Neutrophil (primary cell): ENCODE data around the gene SARS2.

ENCODE experiments used
- H3K27ac ChIP-seq: fragments of 200-600 bp; sonication (generic); 2 replicates; pipeline ENCODE4 v1.5.1; 2016; ENCODE audit warnings: mild to moderate bottlenecking, moderate library complexity
- H3K27me3 ChIP-seq: fragments of 200-600 bp; sonication (generic); 2 replicates; pipeline ENCODE4 v1.6.0; 2016; ENCODE audit warnings: mild to moderate bottlenecking
- H3K36me3 ChIP-seq: fragments of 200-600 bp; sonication (generic); 2 replicates; pipeline ENCODE4 v1.5.1; 2017
- H3K4me1 ChIP-seq, 2 experiments: fragments of 200-600 bp in 1 of 2; sonication (generic) in 1 of 2; 1 replicate in 1 of 2; 2 replicates in 1 of 2; pipeline versions ENCODE4 v1.5.1 to v1.6.1; 2013 to 2016; ENCODE audit warnings: low read depth in 1 of 2, low read length in 1 of 2, mild to moderate bottlenecking in 1 of 2, moderate library complexity in 1 of 2; ENCODE audit not compliant: control insufficient read depth in 1 of 2, insufficient read depth in 1 of 2
- H3K4me3 ChIP-seq, 2 experiments: fragments of 200-600 bp in 1 of 2; sonication (generic) in 1 of 2; 1 replicate in 1 of 2; 2 replicates in 1 of 2; pipeline ENCODE4 v1.5.1; 2013 to 2016; ENCODE audit warnings: low read depth in 1 of 2, low read length in 1 of 2, mild to moderate bottlenecking in 1 of 2, moderate library complexity in 1 of 2
- H3K9me3 ChIP-seq: fragments of 200-600 bp; sonication (generic); 2 replicates; pipeline ENCODE4 v1.5.1; 2016
- CTCF ChIP-seq: fragments of 200-600 bp; sonication (generic); IDR thresholded peaks from 2 replicates; pipeline ENCODE4 v1.5.1; 2016; ENCODE audit warnings: antibody characterized with exemption

SARS2 gene

DNA sequence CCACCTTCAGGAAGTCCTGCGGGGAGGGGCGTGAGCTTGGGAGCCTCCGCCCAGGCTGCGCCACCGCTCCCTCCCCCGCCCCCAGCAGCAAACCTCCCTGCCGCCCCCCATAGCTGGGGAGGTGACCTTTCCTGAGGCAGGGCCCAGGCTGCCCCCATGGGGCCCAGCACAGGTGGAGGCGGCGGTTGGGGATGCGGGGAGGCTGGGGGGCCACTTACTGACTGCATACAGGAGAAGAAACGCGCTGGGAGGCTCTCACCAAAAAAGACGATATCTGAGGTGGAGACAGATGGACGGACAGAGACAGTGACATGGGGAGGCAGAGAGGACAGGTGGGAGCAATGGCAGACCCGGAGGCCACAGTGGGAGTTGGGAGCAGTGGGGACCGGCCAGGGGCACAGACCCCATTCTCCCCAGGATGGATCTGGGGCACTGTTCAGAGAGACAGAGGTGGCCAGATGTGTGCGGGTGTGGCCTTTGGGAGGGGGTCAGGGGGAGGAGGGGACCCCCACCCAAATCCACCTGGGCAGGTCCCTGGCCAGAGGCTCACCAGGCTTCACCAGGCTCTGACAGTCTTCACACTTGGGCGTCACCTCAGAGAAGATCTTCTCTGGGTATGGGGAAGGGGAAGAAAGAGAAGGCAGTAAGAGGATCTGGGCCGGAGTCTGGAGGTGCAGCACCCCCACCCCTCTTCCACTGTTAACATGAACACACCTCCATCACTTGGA, 49.5 kb downstream of the SARS2 start:
- H3K4me1 ChIP-seq = peaks cover 22 to 25% of the 10 kb centered on the region in 2 experiments
- no peaks in the 10 kb centered on the region for H3K27me3 ChIP-seq
- no peaks in the 10 kb centered on the region for H3K9me3 ChIP-seq
- H3K4me3 ChIP-seq = no peak overlapping the region
- peaks cover 38% of the 10 kb centered on the region for H3K36me3 ChIP-seq
- no peak for TF ChIP-seq CTCF
- H3K27ac ChIP-seq = no peak overlapping the region

- H3K4me3 ChIP-seq = no peak overlapping the region
- H3K9me3 ChIP-seq = no peaks in the 10 kb centered on the region
- no peaks in the 10 kb centered on the region for H3K27me3 ChIP-seq
- H3K36me3 ChIP-seq = peaks cover 35% of the 10 kb centered on the region
- no peak overlapping the region for H3K27ac ChIP-seq
- TF ChIP-seq CTCF = no peak
- peaks cover 22 to 25% of the 10 kb centered on the region in 2 experiments for H3K4me1 ChIP-seq
These were observed 50.3 kb downstream of the SARS2 start for GRCh38 chr19:38880076-38880881.

- H3K27ac ChIP-seq = peak overlapping the region; percentile 94
- peaks cover 22 to 25% of the 10 kb centered on the region in 2 experiments for H3K4me1 ChIP-seq
- no peak overlapping the region for H3K4me3 ChIP-seq
- no peak for TF ChIP-seq CTCF
- H3K9me3 ChIP-seq = no peaks in the 10 kb centered on the region
- no peaks in the 10 kb centered on the region for H3K27me3 ChIP-seq
- H3K36me3 ChIP-seq = peaks cover 39% of the 10 kb centered on the region
These were observed 51.2 kb downstream of the SARS2 start for GRCh38 chr19:38879400-38879751.

DNA sequence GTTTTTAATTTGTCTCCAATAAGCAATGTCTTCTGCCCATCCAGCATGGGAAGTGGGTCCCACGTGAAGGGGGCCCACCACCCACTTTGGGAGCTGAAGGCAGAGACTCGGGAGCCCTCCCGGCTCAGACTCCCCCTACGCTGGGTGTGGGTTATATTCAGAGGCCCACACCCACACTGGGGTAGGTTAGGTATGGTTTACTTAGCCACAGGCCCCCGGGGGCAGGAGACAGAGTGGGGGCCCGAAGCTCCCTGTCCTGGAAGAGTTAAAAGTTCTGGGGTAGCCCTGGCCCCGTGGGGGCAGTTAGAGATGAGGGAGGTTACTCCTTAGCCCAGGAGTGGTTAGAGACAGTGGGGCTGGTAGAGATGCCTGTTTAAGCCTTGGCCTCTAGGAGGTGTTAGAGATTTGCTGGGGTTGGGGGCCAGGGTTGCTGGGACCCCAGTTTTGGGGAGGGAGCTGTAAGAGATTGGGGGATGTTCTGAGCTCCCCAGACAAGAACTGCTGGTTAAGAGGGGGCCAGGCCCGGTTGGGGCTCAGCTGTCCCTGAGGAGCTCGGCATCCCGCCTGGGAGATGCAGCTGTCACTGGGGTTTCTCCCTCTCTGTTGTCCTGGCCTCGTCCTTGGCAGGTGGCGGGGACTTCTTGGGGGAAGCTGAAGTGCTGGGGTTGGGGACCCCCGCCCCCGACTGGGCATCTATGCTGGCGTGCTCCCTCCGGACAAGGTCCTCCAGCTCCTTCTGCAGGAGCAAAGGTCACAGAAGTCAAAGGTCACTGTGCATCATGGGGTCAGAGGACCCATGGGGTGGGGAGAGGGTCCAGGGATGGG, 51.8 kb downstream of the SARS2 start:
- Histone ChIP-seq H3K4me3 (peak overlapping the region; percentile 68 to 79), H3K4me1 (peaks cover 22 to 25% of the 10 kb centered on the region in 2 experiments), H3K9me3 (no peaks in the 10 kb centered on the region), H3K36me3 (peaks cover 45% of the 10 kb centered on the region), H3K27ac (peak overlapping the region; percentile 94), H3K27me3 (no peaks in the 10 kb centered on the region)
- no peak for TF ChIP-seq CTCF

DNA sequence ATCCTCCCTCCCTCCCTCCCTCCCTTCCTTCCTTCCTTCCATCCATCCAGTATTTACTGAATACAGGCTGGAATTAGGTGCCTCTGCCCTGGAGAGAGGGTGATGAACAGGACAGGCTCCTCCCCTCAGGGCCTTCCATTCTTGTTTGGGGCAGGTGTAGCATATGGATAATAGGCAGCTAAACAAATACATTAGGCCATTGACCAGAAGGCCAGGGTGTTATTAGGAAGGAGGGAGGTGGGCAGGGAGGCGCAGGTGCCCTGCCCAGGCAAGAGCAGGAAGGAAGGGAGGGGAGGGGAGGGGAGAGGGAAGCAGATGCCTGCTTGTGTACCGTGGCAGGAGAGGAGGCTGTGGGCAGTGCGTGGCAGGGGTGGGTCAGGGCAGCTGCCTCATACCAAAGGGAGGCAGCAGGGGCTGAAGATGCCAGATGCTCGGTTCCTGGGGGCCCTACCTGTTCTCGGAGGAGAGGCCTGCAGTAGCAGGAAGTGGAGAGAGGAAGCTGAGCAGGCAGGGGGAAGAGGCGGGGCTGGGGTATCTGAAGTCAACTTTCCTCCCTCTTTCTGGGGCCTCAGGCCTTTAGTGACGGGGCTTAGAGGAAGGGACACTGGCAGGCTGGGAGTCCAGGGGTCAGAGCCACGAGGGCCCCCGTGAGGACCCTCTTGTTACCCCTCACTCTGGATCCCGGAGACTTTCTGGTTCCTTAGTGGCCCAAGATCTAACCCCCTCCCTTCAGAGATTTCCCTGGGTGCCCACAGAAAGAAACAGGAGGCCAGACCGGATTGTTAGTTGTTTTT, 52.6 kb downstream of the SARS2 start, which contains the start of gene RINL:
TSS of gene RINL (minus strand) at position 495 of the 794 bp plus-strand sequence. CDS start 1,533 bp downstream, outside the sequence.
- Histone ChIP-seq H3K36me3 (peaks cover 45% of the 10 kb centered on the region), H3K4me1 (peaks cover 22 to 25% of the 10 kb centered on the region in 2 experiments), H3K27me3 (no peaks in the 10 kb centered on the region), H3K9me3 (no peaks in the 10 kb centered on the region), H3K4me3 (peak within 1 kb of the TSS; percentile 68 to 79), H3K27ac (peak within 1 kb of the TSS; percentile 94)
- no peak for TF ChIP-seq CTCF
